ENCODE measurements around the gene PARP8.

GRCh38 chr5:50866415-50866814 is 200.0 kb downstream of the PARP8 start:
- TF ChIP-seq CTCF (IDR thresholded peaks at IDR 0.05) (no peak), POLR2A (IDR thresholded peaks at IDR 0.05) (no peak), POLR2AphosphoS5 (IDR thresholded peaks at IDR 0.05) (no peak)
